DMS 273 (cell line): ENCODE data around the gene PTGR1.
A peak's percentile ranks its signal among the peaks of the same experiment; 100 is the strongest.
"Not testable (repeated sequence)": the region's sequence is repeated elsewhere in the genome, so short reads cannot be mapped to it uniquely, and the experiment has no call there.

Experiments
- DNase-seq: peaks from one replicate; lab custom pipeline; 2025; ENCODE audit not compliant: unreplicated experiment; lab: John Stamatoyannopoulos, UW

Gene PTGR1

GRCh38 chr9:111599092-111599954 lies at the start of gene PTGR1:
Gene PTGR1 (minus strand): TSS chr9:111599647. CDS start chr9:111597422, 2,225 bp downstream.
- DNase-seq: peak; percentile 86

GRCh38 chr9:111649016-111649415 lies 49.6 kb upstream of the PTGR1 start:
- DNase-seq: no peak

GRCh38 chr9:111648066-111648465 lies 48.6 kb upstream of the PTGR1 start:
- no peak for DNase-seq

- no peak for DNase-seq
These were observed 47.0 kb upstream of the PTGR1 start for GRCh38 chr9:111646417-111646816.

GRCh38 chr9:111645806-111646205 lies 46.4 kb upstream of the PTGR1 start:
- no peak for DNase-seq

- no peak for DNase-seq
These were observed 44.8 kb upstream of the PTGR1 start for GRCh38 chr9:111644195-111644772.

GRCh38 chr9:111637421-111637950 lies 38.0 kb upstream of the PTGR1 start:
- DNase-seq: no peak

- no peak for DNase-seq
These were observed 35.4 kb upstream of the PTGR1 start for GRCh38 chr9:111634860-111635259.

GRCh38 chr9:111633389-111633736 lies 33.9 kb upstream of the PTGR1 start:
- DNase-seq: no peak

- DNase-seq: no peak
These were observed 33.4 kb upstream of the PTGR1 start for GRCh38 chr9:111632695-111633388.

- peak; percentile 24 for DNase-seq
These were observed 32.6 kb upstream of the PTGR1 start for GRCh38 chr9:111632060-111632459.

GRCh38 chr9:111631214-111631971 lies 31.9 kb upstream of the PTGR1 start, which contains the start of gene DNAJC25:
Gene DNAJC25 (plus strand): TSS chr9:111631334. CDS start chr9:111631408, 74 bp downstream.
- DNase-seq: peak; percentile 99

- DNase-seq: no peak
These were observed 31.4 kb upstream of the PTGR1 start for GRCh38 chr9:111630964-111631213.

GRCh38 chr9:111630182-111630963 lies 30.9 kb upstream of the PTGR1 start:
- DNase-seq: peak; percentile 80

GRCh38 chr9:111628411-111628810 lies 29.0 kb upstream of the PTGR1 start:
- DNase-seq: no peak

- DNase-seq: no peak
These were observed 28.0 kb upstream of the PTGR1 start for GRCh38 chr9:111627260-111627963.

GRCh38 chr9:111622626-111623025 lies 23.2 kb upstream of the PTGR1 start:
- no peak for DNase-seq

- DNase-seq: peak; percentile 54
These were observed 22.5 kb upstream of the PTGR1 start for GRCh38 chr9:111621895-111622480.

- not testable (repeated sequence) for DNase-seq
These were observed 17.9 kb upstream of the PTGR1 start for GRCh38 chr9:111617349-111617748.
